Measurements from ENCODE around the gene PAX6. TPM values are rescaled to one million over a fixed set of nuclear protein-coding genes. Genes with fewer than 3 reads are reported as not detected.

PAX6 gene
- total RNA-seq, 1 donor from 2014 or later: 30.7 TPM

- Mint-ChIP-seq H3K9me3 (ENCODE audit: unreplicated experiment) (peaks cover 7% of the 10 kb centered on the region), H3K27me3 (ENCODE audit: unreplicated experiment) (peaks cover 32% of the 10 kb centered on the region), H3K36me3 (ENCODE audit: unreplicated experiment) (peaks cover 9% of the 10 kb centered on the region), H3K4me3 (ENCODE audit: unreplicated experiment) (peak overlapping the region; percentile 84), H3K4me1 (ENCODE audit: low read depth, unreplicated experiment) (peaks cover 24% of the 10 kb centered on the region), H3K27ac (ENCODE audit: unreplicated experiment) (no peak overlapping the region)
- TF ChIP-seq CTCF (IDR thresholded peaks at IDR 0.05; ENCODE audit: partially characterized antibody, unreplicated experiment): no peak
- no peak for DNase-seq
Measured at GRCh38 chr11:31825838-31826484, 14.8 kb upstream of the PAX6 start.

DNA sequence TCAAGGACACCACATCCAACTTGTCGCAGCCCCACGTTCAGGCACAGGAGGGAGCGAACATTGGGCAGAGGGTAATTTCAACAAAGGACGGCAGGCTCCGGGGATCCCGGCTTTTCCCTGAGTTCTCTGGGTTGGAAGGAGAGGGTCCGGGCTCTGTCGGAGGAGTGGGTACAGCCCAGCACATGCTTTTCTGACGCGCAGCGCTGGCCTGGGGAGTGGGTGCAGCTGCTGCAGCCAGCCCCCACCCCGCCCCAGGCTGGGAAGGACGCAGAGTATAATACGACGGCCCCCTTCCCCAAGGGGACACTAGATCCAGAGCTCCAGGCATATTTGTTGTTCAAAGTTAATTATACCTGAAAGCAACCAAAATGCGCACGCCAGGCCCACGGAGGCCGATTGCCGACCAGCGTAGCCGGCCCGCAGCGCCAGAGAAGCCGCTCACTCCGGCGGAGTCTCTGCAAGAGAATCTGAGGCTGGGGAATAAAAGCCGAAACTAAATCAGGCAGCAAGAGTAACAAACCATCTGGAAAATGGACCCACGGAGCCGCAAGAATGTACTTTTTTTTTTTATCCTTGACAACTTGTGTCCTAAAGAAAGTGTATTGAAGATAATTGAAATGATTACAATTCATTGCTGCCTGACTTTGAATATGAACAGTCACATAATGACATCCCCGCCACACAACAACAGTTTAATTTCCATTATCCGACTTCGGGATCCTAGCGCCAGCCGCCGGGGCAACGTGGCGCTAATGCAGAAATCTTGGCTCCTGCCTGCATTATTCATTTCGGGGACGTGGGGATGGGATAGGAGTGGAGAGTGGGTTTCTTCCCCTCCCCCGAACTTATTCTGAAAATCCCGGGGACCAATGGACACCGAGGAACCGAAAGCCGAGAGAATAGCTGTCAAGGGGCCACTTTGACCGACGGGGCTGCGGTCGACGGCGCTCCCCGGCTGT is 14.0 kb upstream of the PAX6 start:
- Mint-ChIP-seq H3K27ac (ENCODE audit: unreplicated experiment) (no peak overlapping the region), H3K36me3 (ENCODE audit: unreplicated experiment) (peaks cover 9% of the 10 kb centered on the region), H3K4me3 (ENCODE audit: unreplicated experiment) (peak overlapping the region; percentile 61), H3K27me3 (ENCODE audit: unreplicated experiment) (peaks cover 34% of the 10 kb centered on the region), H3K4me1 (ENCODE audit: low read depth, unreplicated experiment) (peaks cover 26% of the 10 kb centered on the region), H3K9me3 (ENCODE audit: unreplicated experiment) (peaks cover 7% of the 10 kb centered on the region)
- DNase-seq: no peak
- TF ChIP-seq CTCF (IDR thresholded peaks at IDR 0.05; ENCODE audit: partially characterized antibody, unreplicated experiment): no peak

- Mint-ChIP-seq H3K27me3 (ENCODE audit: unreplicated experiment) (peaks cover 34% of the 10 kb centered on the region), H3K4me3 (ENCODE audit: unreplicated experiment) (peak overlapping the region; percentile 61), H3K4me1 (ENCODE audit: low read depth, unreplicated experiment) (peaks cover 26% of the 10 kb centered on the region), H3K36me3 (ENCODE audit: unreplicated experiment) (peaks cover 9% of the 10 kb centered on the region), H3K27ac (ENCODE audit: unreplicated experiment) (no peak overlapping the region), H3K9me3 (ENCODE audit: unreplicated experiment) (peaks cover 7% of the 10 kb centered on the region)
- TF ChIP-seq CTCF (IDR thresholded peaks at IDR 0.05; ENCODE audit: partially characterized antibody, unreplicated experiment): no peak
- no peak for DNase-seq
Measured at GRCh38 chr11:31824332-31824878, 13.3 kb upstream of the PAX6 start.

DNA sequence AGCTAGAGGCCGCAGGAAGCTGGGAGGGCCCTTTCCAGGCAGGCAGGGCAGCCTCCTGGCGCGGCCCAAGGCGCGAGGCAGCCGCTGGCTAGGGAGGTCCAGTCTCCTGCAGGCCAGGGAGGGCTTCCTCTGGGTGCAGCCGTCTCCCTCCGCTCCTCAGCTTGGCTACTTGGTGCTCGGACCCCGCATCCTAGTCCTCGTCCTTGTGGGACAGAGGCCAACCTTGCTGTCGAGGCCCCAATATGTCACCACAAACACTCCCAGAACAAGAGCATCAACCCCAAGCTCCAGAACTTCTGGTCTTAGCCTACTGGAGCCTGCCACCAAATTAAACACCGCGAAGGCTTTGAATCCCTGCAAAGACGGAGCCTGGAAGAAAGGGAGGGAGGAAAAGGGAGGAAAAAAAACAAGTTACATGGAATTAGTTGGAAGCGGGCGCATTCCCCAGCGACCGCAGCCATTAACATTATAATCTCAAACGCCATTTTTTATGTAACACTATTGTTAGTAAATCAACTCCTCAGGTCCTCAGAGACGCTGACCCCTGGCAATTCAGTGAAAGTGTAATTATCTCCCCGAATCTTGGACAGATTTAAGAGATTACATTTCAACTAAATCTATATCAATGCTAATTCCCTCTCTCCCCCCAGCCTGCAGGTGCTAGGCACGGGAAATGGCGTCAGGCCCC is 12.7 kb upstream of the PAX6 start:
- Mint-ChIP-seq H3K27ac (ENCODE audit: unreplicated experiment) (no peak overlapping the region), H3K4me1 (ENCODE audit: low read depth, unreplicated experiment) (peaks cover 26% of the 10 kb centered on the region), H3K4me3 (ENCODE audit: unreplicated experiment) (no peak overlapping the region), H3K27me3 (ENCODE audit: unreplicated experiment) (peaks cover 34% of the 10 kb centered on the region), H3K36me3 (ENCODE audit: unreplicated experiment) (peaks cover 9% of the 10 kb centered on the region), H3K9me3 (ENCODE audit: unreplicated experiment) (peaks cover 7% of the 10 kb centered on the region)
- no peak for DNase-seq
- no peak for TF ChIP-seq CTCF (IDR thresholded peaks at IDR 0.05; ENCODE audit: partially characterized antibody, unreplicated experiment)

Data from glutamatergic neuron (in vitro differentiated cells).